ENCODE measurements around the gene FOXB1. TPM values are rescaled to one million over a fixed set of nuclear protein-coding genes. Genes with fewer than 3 reads are reported as not detected.

FOXB1 gene
- total RNA-seq, 1 donor from 2014 or later = not detected

- intact Hi-C loops (cut with DNase I) = no loop called here
- no peak for ATAC-seq (ENCODE audit: poor library complexity)
- no peak for DNase-seq
Measured at GRCh38 chr15:60009980-60010732, 6.0 kb downstream of the FOXB1 start.

- no peak for DNase-seq
- intact Hi-C loops (cut with DNase I) = no loop called here
- no peak for ATAC-seq (ENCODE audit: poor library complexity)
Measured at GRCh38 chr15:60010858-60011257, 6.7 kb downstream of the FOXB1 start.

DNA sequence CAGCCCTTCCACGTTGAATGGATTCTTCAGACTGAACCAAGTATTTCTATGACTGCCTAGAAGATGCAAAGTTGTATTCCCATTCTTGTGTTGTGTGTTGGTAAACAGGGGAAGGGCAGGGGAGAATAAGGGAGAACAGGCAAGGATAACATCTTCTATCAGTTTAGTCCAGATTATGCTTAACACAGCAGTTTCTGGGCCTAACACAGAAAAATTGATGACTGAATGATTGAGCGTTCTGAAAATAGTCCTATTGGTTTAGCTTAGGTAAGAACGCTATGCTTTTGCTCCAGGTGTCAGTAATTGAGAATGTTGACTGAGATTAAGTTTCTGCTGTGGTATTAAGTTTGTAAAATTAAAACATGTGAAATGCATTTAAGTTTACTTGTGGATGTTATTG lies 8.6 kb downstream of the FOXB1 start:
- DNase-seq (no peak), ATAC-seq (ENCODE audit: poor library complexity) (no peak)
- intact Hi-C loops (cut with DNase I) = no loop called here

- intact Hi-C loops (cut with DNase I) = no loop called here
- DNase-seq (no peak), ATAC-seq (ENCODE audit: poor library complexity) (no peak)
Measured at GRCh38 chr15:60017538-60018520, 13.7 kb downstream of the FOXB1 start.

GRCh38 chr15:60020736-60021135 lies 16.6 kb downstream of the FOXB1 start:
- intact Hi-C loops (cut with DNase I) = no loop called here
- DNase-seq (no peak), ATAC-seq (ENCODE audit: poor library complexity) (no peak)

GRCh38 chr15:60021589-60022378 lies 17.7 kb downstream of the FOXB1 start:
- no peak for DNase-seq
- no peak for ATAC-seq (ENCODE audit: poor library complexity)
- intact Hi-C loops (cut with DNase I) = no loop called here

DNA sequence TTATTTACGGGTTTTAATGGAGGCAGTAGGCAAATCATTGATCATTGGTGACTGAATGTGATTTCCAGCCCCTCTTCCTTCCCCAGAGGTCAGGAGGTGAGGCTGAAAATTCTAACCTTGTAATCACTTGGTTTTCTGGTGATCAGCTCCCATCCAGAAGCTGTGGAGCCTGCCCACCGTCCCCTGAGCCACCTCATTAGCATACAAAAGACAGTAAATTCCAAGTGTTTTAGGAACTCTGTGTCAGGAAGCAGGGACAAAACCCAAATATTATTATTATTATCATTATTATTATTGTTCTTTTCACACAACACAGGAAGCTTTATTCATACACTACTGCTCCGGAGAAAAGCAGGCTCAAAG lies 18.2 kb downstream of the FOXB1 start:
- DNase-seq (no peak), ATAC-seq (ENCODE audit: poor library complexity) (no peak)
- intact Hi-C loops (cut with DNase I) = no loop called here

DNA sequence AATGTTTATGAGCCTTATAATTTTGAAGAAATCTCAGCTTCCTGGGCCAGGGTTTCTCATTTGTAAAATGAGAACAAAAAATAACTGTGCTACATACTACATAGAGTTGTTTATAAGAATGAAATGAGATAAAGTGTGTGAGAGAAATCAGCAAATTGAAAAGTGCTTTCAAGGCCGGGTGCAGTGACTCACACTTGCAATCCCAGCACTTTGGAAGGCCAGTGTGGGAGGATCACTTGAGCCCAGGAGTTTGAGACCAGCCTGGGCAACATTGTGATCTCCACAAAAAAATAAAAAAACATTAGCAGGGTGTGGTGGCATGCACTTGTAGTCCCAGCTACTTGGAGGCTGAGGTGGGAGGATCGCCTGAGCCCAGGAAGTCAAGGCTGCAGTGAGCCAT lies 22.4 kb downstream of the FOXB1 start:
- ATAC-seq (ENCODE audit: poor library complexity) = no peak
- intact Hi-C loops (cut with DNase I) = no loop called here
- no peak for DNase-seq

- intact Hi-C loops (cut with DNase I) = no loop called here
- ATAC-seq (ENCODE audit: poor library complexity) (no peak), DNase-seq (no peak)
Measured at GRCh38 chr15:60035344-60035743, 31.2 kb downstream of the FOXB1 start.

DNA sequence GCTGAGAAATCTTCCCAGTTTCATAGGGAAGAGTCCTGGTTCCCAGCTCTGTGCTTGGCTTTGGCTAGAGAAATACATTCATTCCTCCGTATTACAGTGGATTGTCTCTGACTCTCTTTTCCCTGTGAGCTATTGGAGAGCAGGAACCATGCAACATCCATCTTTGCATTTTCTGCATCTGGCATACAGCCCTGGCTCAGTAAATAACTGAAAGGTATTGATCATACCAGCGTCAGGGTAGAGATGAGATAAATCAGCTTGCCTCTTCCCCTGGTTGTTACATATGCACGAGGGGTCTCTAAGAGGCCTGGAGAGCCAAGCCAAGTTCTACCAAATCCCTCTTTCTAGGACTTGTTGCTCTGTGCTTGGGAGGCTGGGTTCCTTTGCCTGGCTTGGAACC lies 35.2 kb downstream of the FOXB1 start:
- intact Hi-C loops (cut with DNase I) = no loop called here
- no peak for ATAC-seq (ENCODE audit: poor library complexity)

GRCh38 chr15:60043744-60044435 lies 39.8 kb downstream of the FOXB1 start:
- DNase-seq (no peak), ATAC-seq (ENCODE audit: poor library complexity) (no peak)
- intact Hi-C loops (cut with DNase I) = no loop called here

More for the DNA sequence above, 35.2 kb downstream of the FOXB1 start:
- no peak for DNase-seq

DNA sequence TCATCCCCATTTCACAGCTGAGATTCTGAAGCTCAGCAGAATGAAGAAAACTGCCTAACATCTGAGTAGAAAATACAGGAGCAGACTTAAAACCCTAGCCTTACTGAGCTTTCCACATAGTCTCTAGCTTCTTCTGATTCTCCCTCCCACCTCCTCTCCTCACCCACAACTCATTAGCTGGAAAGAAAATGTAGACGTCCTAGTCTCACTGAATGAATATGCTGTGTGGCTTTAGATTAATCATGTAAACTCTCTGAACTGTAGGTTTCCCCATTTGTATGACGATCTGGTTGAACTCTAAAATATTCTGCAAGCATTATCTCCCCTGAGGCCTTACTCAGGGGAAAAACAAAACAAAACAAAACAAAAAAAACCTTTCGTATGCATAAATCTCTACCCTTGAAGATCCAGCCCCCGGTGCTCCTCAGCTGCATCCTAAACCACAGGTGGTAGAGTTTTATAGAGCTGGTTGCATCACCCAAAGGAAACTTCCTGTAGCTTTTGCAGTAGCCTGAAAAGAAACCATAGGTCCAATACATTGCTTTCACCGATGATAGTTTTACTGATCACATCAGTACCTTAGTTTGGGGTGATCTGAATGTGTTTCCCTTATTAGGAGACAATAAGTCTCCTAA lies 40.6 kb downstream of the FOXB1 start:
- DNase-seq (no peak), ATAC-seq (ENCODE audit: poor library complexity) (no peak)
- intact Hi-C loops (cut with DNase I) = no loop called here

- no peak for ATAC-seq (ENCODE audit: poor library complexity)
- intact Hi-C loops (cut with DNase I) = no loop called here
- no peak for DNase-seq
Measured at GRCh38 chr15:60047701-60048100, 43.6 kb downstream of the FOXB1 start.

- intact Hi-C loops (cut with DNase I) = no loop called here
- ATAC-seq (ENCODE audit: poor library complexity) (no peak), DNase-seq (no peak)
Measured at GRCh38 chr15:60049948-60050347, 45.8 kb downstream of the FOXB1 start.

DNA sequence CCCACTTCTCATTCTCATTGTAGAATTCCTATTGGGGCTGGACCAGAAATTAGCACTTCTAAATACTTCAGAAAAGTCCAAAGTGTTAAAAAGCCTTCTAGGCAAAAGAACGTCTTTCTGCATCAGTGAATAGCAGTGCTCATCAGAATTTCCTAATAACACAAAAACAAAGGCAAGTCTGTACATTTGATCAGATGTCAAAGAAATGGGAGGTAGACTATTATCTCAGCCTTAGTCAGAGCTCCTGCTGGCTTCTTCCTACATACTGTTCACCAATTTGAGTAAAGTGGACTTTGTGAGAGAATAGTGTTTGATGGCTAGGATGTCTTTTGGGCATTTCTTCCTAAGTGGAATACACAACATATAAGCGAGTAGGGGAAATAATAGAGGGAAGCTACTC lies 48.7 kb downstream of the FOXB1 start:
- intact Hi-C loops (cut with DNase I) = no loop called here
- ATAC-seq (ENCODE audit: poor library complexity) (no peak), DNase-seq (no peak)

- ATAC-seq (ENCODE audit: poor library complexity) = no peak
- intact Hi-C loops (cut with DNase I) = no loop called here
Measured at GRCh38 chr15:60054472-60054871, 50.4 kb downstream of the FOXB1 start.

More at GRCh38 chr15:60054472-60054871, 50.4 kb downstream of the FOXB1 start:
- no peak for DNase-seq
